C4-2B (cell line): ENCODE data around the gene SLC38A9.

ENCODE experiments used
- ZFX ChIP-seq: fragments of 450-650 bp; IDR thresholded peaks from 2 replicates; pipeline ENCODE4 v1.6.1; 2017
- TF ChIP-seq, protein P1 (sequence below): fragments of 450-650 bp; conservative IDR thresholded peaks from 2 replicates; pipeline ENCODE4 v1.5.1; 2017; ENCODE audit warnings: mild to moderate bottlenecking

DNA sequence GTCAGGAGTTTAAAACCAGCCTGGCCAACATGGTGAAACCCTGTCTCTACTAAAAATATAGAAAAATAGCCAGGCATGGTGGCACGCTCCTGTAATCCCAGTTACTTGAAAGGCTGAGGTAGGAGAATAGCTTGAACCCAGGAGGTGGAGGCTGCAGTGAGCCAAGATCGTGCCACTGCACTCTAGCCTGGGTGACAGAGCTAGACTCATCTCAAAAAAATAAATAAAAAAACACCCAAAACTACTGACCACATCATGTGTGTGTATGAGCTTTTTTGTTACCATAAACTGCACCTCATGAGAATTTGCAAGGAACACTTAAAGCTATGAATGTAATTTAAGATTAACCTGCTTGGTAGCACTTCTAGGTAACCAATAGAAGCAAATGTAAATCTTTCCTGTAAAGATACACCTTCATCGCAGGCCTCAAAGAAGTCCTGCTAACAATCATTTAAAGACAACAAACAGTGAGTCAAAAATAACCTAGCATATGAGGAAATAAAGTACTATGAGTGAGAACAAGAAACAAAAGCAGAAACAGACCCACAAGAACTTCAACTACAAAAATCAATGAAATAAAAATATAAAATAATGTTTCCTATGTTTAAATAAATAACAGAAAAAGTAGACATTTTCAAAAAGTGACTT lies 13.0 kb downstream of the SLC38A9 start:
- TF ChIP-seq, protein P1, sequence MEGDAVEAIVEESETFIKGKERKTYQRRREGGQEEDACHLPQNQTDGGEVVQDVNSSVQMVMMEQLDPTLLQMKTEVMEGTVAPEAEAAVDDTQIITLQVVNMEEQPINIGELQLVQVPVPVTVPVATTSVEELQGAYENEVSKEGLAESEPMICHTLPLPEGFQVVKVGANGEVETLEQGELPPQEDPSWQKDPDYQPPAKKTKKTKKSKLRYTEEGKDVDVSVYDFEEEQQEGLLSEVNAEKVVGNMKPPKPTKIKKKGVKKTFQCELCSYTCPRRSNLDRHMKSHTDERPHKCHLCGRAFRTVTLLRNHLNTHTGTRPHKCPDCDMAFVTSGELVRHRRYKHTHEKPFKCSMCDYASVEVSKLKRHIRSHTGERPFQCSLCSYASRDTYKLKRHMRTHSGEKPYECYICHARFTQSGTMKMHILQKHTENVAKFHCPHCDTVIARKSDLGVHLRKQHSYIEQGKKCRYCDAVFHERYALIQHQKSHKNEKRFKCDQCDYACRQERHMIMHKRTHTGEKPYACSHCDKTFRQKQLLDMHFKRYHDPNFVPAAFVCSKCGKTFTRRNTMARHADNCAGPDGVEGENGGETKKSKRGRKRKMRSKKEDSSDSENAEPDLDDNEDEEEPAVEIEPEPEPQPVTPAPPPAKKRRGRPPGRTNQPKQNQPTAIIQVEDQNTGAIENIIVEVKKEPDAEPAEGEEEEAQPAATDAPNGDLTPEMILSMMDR, result no peak
- TF ChIP-seq ZFX, result no peak
